Measurements from ENCODE around the gene KCNN3.

- TF ChIP-seq CTCF (IDR thresholded peaks at IDR 0.05): no peak
- TF ChIP-seq POLR2A (IDR thresholded peaks at IDR 0.05): no peak
Measured at GRCh38 chr1:154726443-154726842, 143.6 kb downstream of the KCNN3 start.
